HG03039 (cell line): Measurements from ENCODE around the gene CREB3L2.
"Not testable (repeated sequence)": the region's sequence is repeated elsewhere in the genome, so short reads cannot be mapped to it uniquely, and the experiment has no call there.

Experiments used
- ATAC-seq: cut with Tn5 transposase; IDR thresholded peaks from one replicate; pipeline ENCODE4 v1.9.1; 2021; ENCODE audit warnings: mild to moderate bottlenecking, moderate library complexity; ENCODE audit not compliant: unreplicated experiment

CREB3L2 gene, protein sequence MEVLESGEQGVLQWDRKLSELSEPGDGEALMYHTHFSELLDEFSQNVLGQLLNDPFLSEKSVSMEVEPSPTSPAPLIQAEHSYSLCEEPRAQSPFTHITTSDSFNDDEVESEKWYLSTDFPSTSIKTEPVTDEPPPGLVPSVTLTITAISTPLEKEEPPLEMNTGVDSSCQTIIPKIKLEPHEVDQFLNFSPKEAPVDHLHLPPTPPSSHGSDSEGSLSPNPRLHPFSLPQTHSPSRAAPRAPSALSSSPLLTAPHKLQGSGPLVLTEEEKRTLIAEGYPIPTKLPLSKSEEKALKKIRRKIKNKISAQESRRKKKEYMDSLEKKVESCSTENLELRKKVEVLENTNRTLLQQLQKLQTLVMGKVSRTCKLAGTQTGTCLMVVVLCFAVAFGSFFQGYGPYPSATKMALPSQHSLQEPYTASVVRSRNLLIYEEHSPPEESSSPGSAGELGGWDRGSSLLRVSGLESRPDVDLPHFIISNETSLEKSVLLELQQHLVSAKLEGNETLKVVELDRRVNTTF

DNA sequence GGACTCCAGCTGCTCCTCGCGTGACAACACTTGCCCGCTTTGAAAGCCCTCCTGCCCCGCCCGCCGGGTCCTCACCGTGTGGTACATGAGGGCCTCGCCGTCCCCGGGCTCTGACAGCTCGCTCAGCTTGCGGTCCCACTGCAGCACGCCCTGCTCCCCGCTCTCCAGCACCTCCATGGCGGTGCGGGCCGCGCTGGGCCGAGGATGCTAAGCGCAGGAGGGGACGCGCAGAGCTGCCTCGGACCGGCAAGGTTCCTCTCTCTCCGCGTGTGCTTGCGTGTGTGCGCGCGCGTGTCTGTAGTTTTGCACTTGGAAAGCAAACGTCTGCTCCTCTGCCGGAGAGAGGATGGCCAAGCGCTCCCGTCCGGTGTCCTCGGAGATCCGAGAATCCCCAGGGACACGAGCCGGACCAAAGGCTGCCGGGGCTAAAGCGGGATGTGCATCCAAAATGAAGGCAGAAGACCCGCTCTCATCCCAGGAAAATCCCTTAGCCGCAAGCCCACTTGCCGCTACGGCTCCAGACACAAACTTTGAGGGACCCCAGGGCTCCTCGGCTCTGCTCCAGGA lies at the start of gene CREB3L2:
Gene CREB3L2 (minus strand): TSS at position 558 of the 567 bp plus-strand sequence. CDS start 381 bp downstream, at position 177.
- peak; percentile 27 for ATAC-seq

DNA sequence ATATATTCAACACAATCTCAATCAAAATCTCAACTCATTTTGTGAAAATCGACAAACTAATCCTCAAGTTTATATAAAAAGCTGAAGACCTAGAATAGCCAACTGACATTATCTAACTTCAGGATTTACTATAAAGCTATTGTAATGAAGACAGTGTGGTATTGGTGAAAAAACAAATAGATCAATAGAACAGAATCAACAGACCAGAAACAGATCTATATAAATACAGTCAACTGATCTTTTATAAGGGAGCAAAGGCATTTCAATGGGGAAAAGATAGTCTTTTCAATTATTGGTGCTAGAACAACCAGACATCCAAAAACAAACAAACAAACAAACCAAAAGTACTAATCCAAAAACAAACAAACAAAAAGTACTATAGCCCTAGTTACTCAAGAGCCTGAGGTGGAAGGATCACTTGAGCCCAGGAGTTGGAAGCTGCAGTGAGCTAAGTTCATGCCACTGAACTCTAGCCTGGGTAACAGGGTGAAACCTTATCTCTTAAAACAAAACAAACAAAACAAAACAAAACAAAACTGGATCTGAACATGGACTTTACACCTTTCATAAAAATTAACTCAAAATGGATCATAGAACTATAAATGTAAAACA lies 47.7 kb upstream of the CREB3L2 start:
- ATAC-seq, result no peak

DNA sequence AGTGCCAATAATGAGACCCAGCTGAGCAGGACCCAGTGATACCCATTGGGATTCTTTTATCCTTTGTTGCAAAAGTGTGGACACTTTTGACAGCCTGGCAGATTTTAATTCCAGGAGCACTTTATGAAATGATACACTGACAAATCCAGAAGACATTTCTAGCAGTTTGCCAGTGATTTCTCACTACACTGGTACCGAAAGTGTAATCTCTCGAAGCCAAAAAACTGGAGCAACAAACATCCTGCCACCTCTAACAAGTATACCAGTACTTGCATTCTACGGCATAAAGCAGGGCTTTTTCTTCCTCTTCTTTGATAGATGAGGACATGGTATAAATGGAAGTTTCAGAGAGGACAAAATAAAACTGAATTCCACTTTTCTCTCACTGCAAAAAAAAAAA lies 46.0 kb upstream of the CREB3L2 start:
- ATAC-seq, result no peak

DNA sequence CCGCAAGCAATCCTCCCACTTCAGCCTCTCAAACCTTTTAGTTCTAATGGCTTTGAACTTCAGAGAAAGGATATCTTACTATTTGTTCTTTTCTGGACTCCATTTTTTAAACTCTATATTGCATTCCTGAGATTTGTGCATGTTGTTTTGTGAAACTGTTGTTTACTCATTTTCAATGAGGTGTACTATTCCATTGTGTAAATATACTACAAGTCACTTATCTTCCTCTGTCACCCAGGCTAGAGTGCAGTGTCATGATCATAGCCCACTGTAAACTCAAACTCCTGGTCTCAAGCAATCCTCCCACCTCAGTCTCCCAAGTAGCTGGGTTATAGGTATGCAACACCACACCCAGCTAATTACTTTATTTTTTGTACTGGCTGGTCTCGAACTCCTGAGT lies 43.0 kb upstream of the CREB3L2 start:
- ATAC-seq, result no peak

DNA sequence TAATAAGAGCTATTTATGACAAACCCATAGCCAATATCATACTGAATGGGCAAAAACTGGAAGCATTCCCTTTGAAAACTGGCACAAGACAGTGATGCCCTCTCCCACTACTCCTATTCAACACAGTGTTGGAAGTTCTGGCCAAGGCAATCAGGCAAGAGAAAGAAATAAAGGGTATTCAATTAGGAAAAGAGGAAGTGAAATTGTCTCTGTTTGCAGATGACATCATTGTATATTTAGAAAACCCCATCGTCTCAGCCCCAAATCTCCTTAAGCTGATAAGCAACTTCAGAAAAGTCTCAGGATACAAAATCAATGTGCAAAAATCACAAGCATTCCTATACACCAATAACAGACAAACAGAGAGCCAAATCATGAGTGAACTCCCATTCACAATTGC lies 38.2 kb upstream of the CREB3L2 start:
- ATAC-seq, result not testable (repeated sequence)

DNA sequence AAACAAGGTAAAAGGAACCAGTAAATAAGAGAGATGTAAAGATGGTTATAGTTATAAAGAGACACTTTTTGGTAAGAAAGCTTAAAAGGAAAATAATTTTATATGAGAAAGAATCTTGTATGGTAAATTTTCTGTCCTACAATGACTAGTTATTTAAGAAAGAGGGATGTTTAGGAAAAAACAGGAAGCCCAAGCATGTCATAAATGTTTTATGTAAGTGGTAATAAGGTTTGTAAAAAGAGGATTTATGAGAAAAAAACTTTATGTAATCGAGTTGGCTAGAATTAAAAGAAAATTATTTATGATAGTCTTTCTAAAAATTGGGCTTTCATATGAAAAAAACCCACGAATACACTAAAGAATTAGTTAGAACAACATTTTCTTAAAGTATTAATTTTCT lies 34.2 kb upstream of the CREB3L2 start:
- no peak for ATAC-seq

DNA sequence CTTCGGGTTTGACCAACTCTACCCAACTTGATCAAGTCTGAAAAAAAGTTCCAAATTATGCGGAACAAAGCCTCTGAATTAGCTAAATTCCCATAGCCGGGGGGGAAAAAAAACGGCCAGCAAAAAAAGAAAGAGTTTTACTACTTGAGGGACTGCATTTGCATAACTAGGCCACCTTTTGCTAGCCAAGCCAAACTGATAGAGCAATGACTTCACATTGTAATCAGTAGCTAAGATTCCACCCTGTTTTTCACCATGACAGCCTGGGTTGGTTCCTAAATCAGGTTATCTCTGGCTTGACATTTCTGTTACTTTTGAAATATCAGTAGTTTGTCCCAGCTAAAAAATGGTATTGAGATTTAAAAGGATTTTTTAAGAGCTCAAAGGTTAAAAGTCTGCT lies 31.4 kb upstream of the CREB3L2 start:
- no peak for ATAC-seq

DNA sequence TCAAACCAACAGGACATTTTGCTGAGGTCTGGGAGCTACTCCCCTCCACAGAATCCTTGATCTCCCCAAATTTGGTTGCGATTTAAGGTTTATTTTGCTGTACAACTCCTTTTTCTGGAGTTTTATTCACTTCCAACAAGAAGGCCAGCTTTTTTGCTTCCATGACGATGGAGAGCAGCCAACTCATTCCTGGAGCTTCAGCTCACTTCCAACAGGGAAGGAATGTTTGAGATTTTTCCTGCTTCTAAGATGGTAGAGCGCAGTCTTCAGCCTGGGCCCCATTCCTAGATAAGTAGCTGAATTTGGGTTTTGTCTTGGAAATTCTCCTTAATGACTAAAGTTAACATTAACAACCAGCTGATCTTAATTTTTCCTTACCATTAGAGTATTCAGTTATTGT lies 30.9 kb upstream of the CREB3L2 start:
- ATAC-seq, result no peak

DNA sequence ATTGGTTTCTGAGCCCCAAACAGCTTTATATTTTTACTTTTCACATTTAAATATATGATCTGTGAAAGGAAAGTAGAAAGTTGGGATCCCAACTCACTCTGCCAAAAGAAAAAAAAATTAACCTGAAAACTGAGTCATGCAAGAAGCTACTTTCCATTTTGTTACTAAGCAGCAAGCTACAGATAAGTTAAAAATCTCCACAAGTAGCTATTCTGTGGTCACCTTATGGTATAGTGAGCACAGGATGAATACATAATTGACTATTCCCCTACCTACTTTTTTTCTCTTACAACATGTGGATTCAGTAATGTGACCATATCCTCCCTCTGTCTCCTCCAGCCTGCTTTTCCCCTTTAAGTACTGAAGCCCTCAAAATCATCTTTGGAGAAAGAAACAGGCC lies 30.3 kb upstream of the CREB3L2 start:
- peak; percentile 60 for ATAC-seq

DNA sequence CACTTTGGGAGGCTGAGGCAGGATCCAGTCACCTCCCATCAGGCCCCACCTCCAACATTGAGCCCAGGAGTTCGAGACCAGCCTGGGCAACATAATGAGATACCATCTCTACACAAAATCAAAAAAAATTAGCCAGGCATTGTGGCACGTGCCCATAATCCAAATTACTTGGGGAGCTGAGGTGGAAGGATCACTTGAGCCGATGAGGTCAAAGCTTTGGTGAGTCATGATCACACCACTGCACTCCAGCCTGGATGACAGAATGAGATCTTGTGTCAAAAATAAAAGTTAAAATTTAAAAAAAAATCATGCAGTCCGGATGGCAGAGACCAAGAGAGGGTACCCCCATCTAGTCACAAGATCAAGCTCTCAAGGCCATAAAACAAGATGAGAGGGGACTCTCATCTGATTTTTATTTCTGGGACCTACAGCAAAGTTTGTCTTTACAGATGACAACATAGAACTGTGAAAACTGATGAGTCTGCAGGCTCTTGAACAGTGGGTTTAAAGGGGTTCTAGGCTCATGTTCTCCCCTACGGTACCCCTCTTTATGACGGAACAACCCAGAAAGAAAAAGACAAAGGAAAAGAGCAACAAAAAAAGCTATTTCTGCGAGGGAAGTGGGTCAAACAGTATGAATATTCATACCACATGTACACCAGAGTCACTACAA lies 28.9 kb upstream of the CREB3L2 start:
- ATAC-seq, result no peak

DNA sequence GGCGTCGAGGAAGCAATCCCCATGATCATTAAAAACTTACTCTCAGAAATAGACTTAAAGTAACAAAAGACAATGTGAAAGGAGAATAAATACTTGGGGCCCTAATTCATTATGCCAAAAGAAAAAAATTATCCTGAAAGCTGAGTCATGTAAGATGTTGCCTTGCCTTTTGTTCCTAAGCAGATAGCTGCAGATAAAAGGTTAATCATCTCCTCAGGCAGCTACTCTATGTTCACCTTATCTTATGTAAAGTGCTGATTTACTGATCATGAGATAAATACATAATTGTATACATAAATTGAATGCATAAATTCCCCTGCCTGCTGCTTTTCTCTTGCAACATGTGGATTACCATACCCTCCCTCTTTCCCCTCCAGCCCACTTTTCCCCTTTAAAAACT lies 28.1 kb upstream of the CREB3L2 start:
- no peak for ATAC-seq

DNA sequence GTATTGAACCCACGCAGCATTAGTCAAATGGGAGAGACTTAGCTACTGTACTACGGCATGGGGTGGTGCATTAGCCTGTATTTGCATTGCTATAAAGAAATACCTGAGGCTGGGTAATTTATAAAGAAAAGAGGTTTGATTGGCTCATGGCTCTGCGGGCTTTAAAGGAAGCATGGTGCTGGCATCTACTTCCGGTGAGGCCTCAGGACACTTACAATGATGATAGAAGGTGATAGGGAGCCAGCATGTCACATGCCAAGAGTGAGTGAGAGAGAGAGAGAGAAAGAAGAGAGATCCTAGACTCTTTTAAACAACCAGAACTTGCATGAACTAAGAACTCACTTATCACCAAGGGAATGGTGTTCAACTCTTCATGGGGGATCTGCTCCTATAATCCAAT lies 27.2 kb upstream of the CREB3L2 start:
- no peak for ATAC-seq

DNA sequence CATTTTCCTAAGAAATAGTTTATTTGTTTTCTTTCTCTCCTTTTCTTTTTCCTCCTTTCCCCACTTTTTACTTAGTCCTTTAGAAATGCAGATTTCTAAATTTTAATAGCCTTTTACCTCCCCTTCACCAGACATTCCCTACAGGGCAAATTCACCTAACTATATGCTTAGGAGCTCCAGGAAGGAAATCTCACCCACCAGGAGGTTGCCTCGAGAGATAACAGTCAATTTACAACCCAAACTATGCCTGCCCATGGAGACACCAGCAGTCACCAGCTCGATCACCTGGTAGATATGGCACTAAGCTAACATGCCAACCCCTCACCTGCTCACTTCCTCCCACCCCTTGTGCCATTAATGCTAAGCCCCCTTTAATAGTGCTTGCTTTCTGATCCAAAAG lies 25.2 kb upstream of the CREB3L2 start:
- no peak for ATAC-seq

DNA sequence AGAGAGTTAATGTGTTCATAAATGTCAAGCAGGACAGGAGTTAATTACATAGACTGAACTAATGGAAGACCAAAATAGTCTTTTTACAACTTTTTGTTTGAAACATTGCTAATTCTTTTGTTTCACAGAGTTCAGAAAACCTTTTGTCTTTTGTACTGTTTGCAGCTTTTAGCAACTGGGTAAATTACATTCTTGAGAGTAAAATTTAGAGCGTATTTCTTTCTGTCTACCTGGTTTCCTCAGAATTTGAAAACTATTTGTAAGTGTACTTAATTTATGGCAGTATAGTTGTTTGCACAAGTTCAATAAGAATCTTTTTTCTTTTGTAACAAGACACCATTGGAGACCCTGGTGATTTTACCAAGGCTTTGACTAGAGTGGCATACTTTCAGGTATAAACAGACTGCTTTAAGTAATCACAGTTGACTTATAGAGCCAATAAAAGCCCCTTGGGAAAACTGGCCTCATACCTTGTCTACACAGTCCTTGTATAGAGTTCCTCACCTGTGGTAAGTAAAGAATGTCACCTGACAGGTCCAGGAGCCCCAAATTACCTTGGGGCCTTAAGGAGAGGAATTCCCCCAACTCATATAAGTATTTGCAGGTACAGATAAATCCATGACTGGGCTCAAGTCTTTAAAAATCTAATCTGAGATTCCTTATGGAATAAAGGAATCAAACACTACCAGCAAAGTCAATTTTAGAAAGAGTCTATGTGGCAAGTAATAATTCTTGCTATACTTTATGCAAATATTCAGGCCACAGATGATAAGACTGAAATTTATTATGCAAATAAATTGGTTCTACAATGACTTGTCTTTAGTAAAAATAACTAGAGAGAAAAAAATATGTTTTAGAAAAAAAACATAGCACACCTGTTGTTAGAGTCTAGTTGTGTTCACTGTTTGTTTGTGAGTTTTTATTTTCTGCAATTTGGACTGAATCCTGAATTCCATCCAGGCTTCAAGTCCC lies 23.6 kb upstream of the CREB3L2 start:
- ATAC-seq, result peak; percentile 43

DNA sequence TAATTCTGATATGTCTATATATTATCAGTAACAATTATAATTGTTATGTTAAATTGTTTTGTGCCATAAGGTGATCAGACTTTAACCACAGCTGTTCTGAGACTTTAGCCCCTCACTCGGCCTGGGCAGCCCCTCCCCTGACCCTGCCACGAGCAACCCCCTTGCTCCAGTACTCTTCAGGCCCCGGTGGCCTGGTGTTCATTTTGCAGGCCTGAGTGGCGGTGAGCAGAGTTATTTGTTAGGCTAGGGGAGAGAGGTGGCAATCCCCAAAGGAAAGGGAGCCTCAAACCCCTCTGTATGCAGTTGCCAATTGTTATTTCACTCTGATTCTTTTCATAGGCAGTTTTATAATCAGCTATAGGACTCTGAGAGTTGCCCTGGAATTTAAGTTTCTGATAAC lies 22.9 kb upstream of the CREB3L2 start:
- no peak for ATAC-seq

DNA sequence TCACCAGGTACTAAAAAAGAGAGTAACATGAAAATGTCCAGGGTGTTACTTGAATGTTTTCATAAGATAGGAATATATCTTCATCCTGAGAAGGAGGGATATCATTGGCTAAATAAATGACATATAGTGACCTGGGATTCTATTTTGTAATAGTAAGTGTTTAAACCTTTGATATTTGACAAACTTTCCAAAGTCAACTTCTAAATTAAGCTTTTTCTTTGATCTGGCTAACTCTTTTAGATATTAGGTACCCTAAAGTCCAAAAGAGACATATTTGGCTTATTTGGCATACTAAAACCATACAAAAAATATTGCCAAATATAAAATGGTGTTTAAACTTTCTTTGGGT lies 22.4 kb upstream of the CREB3L2 start:
- no peak for ATAC-seq

DNA sequence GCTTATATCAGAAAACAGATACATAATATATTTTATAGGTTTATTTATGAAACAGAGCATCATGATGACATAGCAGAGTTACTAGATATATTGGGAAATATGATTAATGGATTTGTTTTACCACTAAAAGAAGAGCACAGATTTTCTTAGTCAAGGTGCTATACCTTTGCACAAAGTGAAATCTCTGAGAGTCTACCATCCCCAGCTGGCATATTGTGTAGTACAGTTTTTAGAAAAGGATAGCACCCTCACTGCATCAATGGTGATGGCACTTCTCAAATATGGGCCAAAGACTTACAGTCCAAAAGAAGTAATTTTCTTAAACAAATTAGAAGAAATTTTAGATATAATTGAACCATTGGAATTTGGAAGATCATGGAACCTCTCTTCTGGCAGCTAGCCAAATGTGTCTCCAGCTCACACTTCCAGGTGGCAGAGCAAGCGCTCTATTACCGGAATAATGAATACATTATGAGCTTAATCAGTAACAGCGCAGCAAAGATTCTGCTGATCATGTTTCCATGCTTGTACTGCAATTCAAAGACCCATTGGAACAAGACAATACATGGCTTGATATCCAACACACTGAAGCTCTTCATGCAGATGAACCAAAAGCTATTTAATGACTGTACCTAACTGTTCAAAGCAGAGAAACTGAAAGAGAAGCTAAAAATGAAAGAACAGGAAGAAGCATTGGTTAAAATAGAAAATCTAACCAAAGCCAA lies 21.9 kb upstream of the CREB3L2 start:
- peak; percentile 56 for ATAC-seq

DNA sequence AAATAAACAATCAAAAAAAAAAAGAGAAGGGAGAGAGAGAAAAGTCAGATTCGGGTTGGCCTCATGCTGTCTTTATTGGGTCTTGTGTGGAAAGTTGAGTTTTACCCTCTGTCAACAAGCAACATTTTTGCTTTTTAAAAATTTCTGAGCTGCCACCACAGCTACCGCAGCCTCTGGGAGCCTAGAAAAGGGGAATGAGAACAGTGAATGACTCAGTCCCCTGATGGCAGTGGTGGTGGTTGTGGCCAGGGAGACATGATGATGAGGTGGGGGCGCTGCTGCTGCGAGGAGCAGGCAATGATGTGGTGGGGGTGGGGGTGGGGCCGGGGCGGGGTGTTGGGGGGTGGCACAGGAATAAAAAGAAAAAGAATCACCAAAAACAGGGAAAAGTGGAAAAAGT lies 20.0 kb upstream of the CREB3L2 start:
- ATAC-seq, result no peak

DNA sequence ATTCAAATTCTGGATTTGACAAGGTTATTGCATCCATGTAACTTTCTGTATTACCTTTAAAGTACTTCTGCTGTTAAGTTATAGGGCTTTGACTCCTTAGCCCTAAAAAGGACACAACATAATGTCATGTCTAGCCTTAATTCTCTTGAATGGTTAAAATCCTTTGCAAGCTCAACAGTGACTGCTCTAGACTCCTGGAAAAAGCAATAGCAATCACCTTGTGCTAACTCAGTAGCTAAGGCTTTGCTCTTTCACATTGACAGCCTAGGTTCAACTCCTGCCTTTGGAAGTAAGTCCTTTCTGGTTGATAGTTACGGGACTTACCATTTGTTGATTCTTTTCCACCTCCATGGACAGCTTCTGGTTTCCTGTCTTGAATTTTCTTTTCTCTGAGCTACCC lies 16.1 kb upstream of the CREB3L2 start:
- no peak for ATAC-seq

DNA sequence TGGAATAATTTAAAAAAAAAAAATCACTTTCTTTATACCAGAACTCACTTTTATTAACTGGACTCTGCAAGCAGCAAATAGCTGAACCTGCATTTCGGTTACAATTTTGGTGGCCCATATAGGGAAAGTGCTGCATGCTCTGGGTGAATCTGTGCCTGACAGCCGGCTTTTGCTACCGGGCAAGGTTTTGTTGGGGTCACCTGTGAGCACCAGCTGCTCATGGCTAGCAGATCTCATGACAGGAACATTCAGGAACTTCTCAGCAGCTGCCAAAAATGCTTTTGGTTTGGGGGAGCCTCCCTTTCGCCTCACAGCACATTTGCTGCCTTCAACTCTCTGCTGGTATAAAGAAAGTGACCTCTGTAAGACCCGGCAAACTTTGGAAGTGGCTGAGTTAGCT lies 13.2 kb upstream of the CREB3L2 start:
- ATAC-seq, result no peak
